Stimulated activated CD4-positive, alpha-beta T cell treated with anti-CD3 and anti-CD28 coated beads, TNF-alpha, amount 100 ng/mL, for 1 hour (primary cell): ENCODE data around the gene CALCR.
A peak's percentile ranks its signal among the peaks of the same experiment; 100 is the strongest.

ENCODE experiments used
- DNase-seq, 3 donors: peaks; one replicate each; pipeline ENCODE4 v3.0.0-alpha.2; 2020; ENCODE audit warnings: low read depth in 3 of 3, low spot score in 1 of 3

Gene CALCR

DNA sequence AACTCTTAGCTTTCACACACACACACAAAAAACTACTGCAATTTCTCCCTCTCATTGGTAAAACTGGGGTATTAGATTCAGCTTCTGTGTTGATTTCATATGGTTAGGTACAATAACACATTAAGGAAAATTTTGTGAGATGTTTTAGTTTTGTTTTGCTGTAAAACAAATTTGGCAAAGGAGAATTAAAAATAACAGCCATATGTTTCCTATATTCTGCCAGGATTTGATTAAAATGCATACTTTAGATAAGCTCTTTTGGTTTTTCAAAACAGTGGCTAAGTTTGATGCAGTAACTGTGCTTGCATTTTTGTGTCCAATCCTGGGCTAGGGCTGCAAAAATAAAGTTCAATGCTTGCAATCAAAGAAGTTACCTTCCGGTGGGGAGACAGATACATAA lies 126.3 kb downstream of the CALCR start:
- DNase-seq, result no peak

DNA sequence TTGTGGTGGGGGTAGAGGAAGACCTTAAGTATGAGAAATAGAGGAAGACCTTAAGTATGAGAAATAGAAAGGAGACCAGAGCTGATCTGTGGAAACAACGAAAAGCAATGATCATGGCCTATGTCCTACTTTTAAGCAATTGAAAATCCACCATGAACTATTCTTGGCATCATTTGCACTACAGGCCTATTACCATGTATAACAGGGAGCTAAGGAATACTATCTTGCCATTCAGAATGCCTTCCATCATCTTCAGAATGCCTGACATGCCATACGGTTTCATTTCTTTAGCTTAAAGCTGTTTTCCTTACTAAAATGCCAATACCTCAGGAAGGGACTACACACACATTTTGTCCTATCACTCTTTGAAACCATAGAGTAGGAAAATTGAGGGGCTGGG lies 127.0 kb downstream of the CALCR start:
- DNase-seq, result no peak

DNA sequence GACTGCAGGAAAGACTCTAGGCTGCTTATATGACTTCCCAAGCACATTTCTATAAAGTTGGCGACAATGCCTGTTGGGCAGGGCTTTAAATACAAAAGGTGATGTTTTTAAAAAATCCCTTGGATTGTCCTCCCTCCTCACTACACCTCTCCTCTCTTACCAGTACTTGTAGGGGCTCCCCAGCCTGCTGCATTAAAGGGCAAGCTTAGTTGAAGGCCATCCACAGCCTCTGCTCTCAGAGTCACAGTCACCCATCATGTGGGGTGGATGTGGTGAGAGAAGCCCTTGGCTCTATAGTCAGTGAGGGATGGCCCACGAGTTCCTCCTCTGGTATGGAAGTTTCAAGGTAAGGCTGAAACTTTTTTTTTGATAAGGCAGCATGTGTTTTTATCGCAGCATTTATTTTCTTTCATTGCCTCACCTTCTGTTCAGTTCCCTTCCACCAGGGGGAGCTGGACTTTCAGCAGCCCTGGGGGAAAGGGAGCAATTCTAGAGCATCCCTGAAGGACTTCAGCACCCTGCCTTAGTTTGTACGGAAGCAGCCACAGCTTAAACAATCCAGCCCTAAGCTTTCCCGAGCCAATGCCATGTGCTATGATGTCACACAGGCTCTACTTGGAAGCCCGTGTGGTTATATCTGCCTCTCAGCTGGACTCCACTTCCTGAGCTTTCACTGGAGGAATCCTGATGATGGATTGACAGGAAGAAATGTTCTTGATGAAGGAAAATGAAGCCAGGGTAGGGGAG lies 131.9 kb downstream of the CALCR start:
- peak in 1 of 3 donors; percentile 12 for DNase-seq

DNA sequence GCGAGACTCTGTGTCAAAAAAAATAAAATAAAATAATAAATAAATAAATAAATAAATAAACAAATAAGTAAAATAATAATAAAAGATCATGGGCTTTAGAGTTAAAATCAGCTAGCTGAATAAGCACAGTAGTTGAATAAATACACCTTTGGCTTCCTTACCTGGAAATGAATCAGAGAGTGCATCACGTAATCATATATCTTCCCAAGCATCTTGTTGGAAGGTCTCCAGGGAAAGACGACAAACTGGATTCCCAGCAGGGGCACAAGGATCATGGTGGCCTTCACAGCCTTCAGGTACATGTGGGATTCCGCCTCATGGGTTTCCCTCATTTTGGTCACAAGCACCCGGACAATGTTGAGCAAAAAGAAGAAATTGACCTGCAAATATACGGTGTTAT lies 138.7 kb downstream of the CALCR start:
- DNase-seq, result no peak

DNA sequence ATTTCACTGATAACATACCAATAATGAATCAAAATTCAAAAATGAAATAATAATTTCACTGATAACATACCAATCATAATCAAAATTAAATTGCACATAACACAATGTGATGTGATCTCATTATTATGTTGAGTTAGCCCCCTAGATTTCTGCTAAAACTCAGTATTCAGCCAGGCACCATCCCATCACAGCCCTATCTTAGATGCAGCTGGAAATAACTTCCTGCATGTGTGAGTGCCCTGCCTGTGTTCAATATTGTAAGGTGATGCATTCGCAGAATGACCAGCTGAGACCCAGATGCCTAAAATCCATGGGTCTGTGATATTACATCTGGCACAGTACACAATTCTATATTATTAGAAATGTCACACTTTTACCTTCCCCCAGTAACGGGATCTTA lies 142.4 kb downstream of the CALCR start:
- no peak for DNase-seq

DNA sequence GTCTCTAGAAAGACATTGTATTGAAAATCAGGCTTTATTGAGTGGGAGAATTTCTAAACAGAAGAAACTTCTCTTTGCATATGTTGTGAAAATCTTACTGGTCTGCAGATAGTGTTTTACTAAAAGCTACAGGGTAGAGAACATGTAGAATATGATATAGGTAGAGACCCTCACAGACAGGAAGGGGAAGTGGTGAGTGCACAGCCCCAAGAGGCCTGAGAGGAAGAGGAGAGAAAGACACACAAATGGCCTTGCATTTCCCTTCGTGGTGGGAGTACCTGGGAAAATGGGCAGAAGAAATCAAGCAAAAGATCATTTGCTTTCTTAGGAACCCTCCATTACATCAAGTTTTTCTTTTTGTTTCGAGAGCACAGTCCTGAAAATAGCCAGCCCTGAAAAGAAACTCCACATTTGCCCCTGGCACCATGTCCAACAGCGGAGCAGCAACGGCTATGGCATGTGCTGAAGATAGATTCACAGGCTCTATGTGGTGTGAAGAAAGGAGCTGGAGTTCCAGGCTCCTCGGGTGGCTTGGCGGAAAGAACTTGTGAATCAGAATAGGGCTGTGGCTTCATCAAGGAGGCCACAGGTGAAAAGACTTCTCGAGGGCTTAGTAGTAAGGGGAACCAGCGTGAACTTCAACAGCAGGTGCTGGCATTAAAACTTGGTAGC lies 143.5 kb downstream of the CALCR start:
- no peak for DNase-seq

DNA sequence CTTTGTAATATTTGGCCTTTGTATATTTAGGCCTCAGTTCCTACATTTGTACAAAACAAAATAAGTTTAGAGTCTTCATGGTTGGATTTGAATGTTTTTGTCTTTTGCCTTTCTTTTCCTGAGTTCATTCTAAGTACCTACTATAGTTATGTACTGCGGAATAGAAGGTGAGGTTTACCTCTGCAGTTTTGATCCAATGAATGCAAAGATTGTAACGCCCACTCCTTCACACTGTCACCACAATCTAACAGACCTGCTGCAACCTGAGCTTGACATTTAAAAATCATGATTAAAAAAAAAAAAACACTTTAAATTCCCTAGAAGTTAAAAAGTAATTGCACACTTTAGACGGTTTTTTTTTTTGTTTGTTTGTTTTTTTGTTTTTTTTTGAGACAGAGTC lies 145.0 kb downstream of the CALCR start:
- no peak for DNase-seq

DNA sequence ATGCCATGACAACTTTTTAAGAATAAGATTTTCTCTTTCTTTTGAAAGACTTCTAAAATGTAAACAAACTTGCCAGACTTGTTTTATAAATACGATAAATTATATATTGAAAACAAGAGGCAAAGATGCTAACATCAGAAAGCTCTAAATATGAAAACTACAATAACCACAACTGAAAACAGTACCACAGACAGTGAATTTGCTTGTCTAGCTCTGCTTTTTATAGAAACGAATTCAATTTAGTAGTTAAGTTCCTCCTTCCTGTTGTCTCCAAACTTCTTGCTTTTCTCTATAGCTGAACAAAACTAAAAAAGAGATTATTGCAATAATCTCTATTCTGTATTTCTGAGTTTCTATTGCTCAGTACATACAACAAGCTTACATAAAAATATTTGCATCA lies 147.4 kb downstream of the CALCR start:
- DNase-seq, result no peak

DNA sequence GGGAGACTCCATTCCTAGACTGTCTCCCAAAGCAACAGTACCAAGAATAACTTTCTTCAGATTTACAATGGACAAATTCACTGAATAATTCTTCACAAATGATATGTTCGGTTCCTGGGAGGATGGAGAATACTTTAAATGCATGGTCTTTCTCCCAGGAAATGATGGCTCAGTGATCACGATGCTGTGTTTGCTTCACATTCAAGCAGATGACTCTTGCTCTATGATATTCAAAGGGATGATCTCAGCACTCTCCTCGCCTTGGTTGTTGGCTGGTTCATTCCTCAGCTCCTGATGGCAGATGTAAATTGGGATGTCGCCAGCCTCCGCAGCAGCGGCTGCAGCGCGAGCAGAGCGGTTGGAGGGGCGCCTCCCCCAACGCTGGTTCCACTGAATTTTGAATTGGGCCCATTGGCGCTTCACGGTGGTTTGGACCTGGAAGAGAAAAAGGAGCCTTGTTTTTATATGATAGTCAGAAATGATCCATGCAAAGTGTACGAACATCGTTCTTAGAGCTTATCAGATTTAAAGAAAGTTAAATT lies 148.3 kb downstream of the CALCR start:
- no peak for DNase-seq

DNA sequence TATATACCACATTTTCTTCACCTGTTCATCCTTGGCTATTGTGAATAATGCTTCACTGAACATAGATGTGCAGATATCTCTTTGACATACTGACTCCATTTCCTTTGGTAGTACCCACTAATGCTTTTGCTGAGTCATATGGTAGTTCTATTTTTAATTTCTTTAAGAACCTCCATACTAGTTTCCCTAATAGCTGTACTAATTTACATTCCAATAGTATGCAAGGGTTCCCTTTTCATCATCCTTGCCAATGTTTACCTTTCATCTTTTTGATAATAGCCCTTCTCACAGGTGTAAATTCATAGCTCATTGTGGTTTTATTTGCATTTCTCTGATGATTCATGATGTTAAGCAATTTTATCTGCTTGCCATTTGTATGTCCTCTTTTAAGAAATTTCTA lies 159.9 kb downstream of the CALCR start:
- DNase-seq, result no peak

DNA sequence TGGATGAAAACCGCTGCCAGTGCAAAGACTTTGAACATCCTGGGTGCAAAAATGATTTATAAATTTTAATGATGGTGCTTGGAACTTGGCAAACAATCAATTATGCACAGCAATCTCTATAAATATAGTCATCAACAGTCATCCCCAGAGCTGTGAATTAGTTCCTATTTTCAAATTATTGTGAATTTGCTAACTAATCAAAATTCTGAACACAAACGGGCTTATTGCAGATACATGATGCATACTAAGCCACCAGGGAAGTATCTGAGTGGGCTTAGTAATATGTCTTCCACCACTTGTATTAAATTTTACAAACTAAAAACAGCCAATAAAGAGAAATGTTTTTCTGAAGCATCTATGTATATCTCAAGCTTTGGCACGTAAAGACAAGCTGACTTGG lies 165.2 kb downstream of the CALCR start:
- no peak for DNase-seq

DNA sequence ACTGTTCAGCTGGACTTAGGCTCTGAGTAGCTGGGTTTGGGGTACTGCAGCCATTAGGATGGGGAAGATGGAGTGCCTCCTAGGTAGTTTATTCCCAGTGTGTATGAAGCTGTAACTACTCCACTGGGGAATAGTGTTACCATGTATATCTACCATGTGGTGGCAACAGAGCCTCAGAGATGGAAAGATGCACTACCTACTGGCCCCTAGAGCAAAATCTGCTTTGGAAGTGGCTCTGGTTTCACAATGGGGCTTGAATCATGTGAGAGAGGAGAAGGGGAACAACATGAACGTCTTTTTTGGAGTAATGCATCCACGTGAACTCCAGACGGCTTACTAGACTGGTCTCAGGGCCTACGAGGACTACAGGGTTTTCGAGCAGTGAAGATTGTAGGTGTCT lies 167.3 kb downstream of the CALCR start:
- no peak for DNase-seq

DNA sequence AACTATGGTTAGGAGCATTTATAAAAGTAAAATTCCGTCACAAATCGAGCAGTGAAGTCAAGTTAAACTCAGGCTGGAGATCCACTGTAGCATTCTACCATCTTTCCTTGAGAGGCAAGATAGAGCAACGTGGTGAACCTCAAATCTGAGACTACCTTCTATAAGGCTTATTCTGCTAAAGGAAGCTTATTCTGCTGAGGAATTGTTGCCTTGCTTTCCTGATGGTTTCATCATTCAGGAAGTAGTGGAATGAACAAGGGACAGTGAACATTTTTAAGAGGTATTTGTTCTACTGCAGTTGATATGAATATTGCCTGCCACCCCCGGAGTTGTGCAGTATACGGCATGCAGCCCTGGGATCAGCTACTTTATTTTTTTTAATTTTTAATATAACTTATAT lies 171.6 kb downstream of the CALCR start:
- no peak for DNase-seq

DNA sequence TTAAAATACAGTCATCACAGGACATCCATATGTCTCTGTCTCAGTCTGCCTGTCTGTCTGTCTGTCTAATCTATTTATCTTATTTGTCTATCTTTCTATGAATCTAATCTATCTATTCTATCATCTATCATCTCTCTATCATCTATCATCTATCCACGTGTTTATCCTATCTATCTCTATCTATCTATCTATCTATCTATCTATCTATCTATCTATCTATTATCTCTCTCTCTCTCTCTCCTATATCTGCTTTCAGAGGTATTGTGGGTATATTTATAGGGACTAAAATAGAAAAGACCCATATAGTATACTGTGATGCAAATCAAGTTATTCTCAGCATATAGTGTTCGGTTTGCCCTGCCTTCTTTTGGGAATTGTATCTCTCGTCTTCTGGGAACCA lies 174.9 kb downstream of the CALCR start:
- DNase-seq, result no peak

DNA sequence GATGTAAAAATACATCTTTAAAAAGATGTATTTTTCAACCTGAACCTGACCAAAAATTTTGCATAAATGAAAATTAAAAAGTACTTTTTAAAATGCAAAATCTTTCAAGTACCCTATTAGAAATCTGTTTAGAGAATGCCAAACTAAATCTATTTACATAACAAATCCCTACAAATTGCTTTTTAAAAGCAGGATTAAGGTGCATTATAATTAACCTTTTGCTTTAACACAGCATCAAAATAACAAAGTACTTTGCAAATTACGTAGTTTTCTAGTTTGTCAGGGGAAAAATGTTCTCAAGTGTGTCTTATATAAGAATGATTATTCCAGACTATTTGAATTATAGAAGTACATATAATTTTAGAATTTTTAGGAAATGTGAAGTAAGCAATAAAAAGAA lies 181.5 kb downstream of the CALCR start:
- no peak for DNase-seq

DNA sequence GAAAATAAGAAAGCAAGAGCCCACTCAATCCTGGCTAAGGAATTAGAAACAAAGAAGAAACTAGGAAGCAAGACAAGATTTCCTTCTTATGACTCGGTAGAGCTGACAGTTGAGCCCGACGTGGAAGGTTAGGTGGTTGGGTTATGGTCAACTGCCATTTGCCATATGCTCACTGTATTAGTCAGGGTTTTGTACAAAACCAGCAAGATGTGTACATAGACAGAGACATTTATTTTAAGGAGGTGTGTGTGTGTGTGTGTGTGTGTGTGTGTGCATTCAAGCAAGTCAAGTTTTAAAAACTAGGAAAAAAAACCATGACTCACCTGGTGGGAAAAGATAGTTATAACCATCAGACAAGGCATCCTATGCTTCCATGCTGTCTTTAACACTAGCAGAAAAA lies 183.9 kb downstream of the CALCR start:
- no peak for DNase-seq

DNA sequence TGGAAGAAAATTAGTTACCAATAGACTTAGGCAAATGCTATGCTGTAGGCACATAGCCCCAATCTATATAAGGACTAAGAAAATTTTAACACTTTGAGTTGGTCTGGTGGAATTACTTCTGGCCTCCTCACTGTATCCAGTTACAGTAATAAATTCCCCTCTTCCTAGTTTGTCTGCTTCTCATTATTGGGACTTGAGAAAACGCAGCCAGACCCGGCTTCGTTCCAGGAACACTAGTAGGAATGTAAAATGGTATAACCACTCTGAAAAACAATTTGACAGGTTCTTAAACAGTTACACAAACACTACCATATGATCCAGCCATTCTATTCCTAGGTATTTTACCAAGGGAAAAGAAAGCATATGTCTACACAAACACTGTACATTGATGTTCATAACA lies 192.2 kb downstream of the CALCR start:
- no peak for DNase-seq

DNA sequence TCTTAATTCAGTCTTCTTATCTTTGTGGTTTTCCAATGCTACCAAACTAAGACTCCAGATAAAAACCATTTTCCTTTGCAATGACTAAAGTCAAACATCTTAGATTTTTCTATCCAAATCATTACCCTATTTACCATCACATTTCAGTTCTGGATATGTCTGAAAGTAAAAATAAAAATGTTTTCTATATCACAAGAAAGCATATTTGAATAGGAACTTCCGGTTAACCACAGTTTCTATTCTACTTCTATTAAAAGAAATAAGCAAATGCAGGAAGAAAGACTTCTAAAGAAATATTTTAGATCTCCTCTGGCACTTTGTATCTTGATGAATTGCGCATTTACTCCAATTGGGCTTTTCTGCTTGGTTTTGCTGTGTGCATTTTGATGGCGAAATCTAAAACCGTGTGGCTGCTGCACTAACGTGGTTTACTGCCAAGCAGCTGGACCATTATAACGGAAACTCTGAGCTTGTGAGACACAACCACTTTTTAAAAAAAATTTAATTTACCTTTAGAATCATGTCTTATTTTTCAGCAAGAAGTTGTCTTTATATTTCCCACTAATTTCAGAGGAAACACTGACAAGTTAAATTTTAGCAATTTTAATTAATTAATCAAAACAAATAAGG lies 196.3 kb downstream of the CALCR start:
- DNase-seq, result no peak

DNA sequence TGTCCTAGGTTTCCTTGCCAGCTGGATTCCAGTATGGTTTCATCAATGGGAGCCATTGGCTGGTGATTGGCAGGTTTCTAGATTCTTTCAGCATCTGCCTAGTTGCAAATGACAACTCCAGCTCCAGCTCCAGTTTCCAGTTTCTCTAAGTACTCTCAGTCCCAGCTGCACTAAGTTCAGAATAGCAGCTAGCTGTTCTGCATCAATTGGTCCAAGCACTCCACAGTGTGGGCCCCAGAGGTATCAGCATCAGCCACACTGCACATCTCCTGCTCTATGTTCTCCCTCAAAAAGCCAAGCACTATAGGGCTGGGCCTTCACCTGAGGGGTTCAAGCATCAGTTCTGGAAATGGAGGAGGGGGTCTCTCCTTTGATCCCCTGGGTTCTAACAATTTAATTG lies 198.9 kb downstream of the CALCR start:
- DNase-seq, result no peak
